Mesenchymal stem cell (in vitro differentiated cells and primary cell): ENCODE results near the gene KRTAP4-16.
"Not testable (repeated sequence)": the region's sequence is repeated elsewhere in the genome, so short reads cannot be mapped to it uniquely, and the experiment has no call there.

Experiments
- DNase-seq: peaks from one replicate; pipeline ENCODE4 v3.0.0-alpha.2; 2013
- H2AFZ ChIP-seq: one replicate; pipeline ENCODE4 v1.6.1; 2013; ENCODE audit warnings: low read depth, mild to moderate bottlenecking, control low read depth, inconsistent platforms, low read length, moderate library complexity
- H2AK5ac ChIP-seq: 2 replicates; pipeline ENCODE4 v1.6.1; 2013; ENCODE audit warnings: low read length, moderate library complexity, mild to moderate bottlenecking, inconsistent platforms; ENCODE audit not compliant: severe bottlenecking
- H2BK120ac ChIP-seq: one replicate; pipeline ENCODE4 v1.6.1; 2013; ENCODE audit warnings: low read depth, mild to moderate bottlenecking, inconsistent platforms, low read length, moderate library complexity
- H2BK12ac ChIP-seq, 2 experiments: one replicate each; pipeline ENCODE4 v1.6.1; 2013; ENCODE audit warnings: inconsistent platforms in 2 of 2, low read length in 2 of 2, mild to moderate bottlenecking in 2 of 2, moderate library complexity in 2 of 2, control low read depth in 1 of 2
- H2BK15ac ChIP-seq: one replicate; pipeline ENCODE4 v1.6.1; 2013; ENCODE audit warnings: mild to moderate bottlenecking, low read depth, inconsistent platforms; ENCODE audit not compliant: poor library complexity, severe bottlenecking
- H2BK5ac ChIP-seq: 2 replicates; pipeline ENCODE4 v1.6.1; 2013; ENCODE audit warnings: low read depth, mild to moderate bottlenecking, low read length, control low read depth, inconsistent platforms; ENCODE audit not compliant: poor library complexity, severe bottlenecking
- H3K14ac ChIP-seq, 2 experiments: one replicate each; pipeline ENCODE4 v1.6.1; 2013; ENCODE audit warnings: inconsistent platforms in 2 of 2, low read length in 2 of 2, control low read depth in 1 of 2, mild to moderate bottlenecking in 1 of 2, moderate library complexity in 1 of 2
- H3K18ac ChIP-seq, 2 experiments: one replicate each; pipeline ENCODE4 v1.6.1; 2013; ENCODE audit warnings: inconsistent platforms in 2 of 2, low read length in 2 of 2, control low read depth in 1 of 2, low read depth in 1 of 2, mild to moderate bottlenecking in 1 of 2
- H3K23ac ChIP-seq, 2 experiments: one replicate each; pipeline ENCODE4 v1.6.1; 2013; ENCODE audit warnings: inconsistent platforms in 2 of 2, low read length in 2 of 2, mild to moderate bottlenecking in 2 of 2, moderate library complexity in 2 of 2, control low read depth in 1 of 2
- H3K27ac ChIP-seq: 2 replicates; pipeline ENCODE4 v1.5.1; 2013; ENCODE audit warnings: mild to moderate bottlenecking, moderate library complexity, low read length, control low read depth, inconsistent platforms; ENCODE audit not compliant: poor library complexity, severe bottlenecking
- H3K27me3 ChIP-seq, 2 experiments: 2 replicates each; pipeline versions ENCODE4 v1.6.1 to v1.7.0; 2013; ENCODE audit warnings: low read length in 2 of 2, mild to moderate bottlenecking in 2 of 2, moderate library complexity in 2 of 2, control low read depth in 1 of 2, inconsistent platforms in 1 of 2; ENCODE audit not compliant: control insufficient read depth in 1 of 2, insufficient read depth in 1 of 2
- H3K36me3 ChIP-seq, 2 experiments: 2 replicates each; pipeline versions ENCODE4 v1.6.1 to v1.7.0; 2013; ENCODE audit warnings: low read length in 2 of 2, control low read depth in 1 of 2, inconsistent platforms in 1 of 2, low read depth in 1 of 2, mild to moderate bottlenecking in 1 of 2; ENCODE audit not compliant: insufficient read depth in 2 of 2, control insufficient read depth in 1 of 2
- H3K4ac ChIP-seq, 2 experiments: one replicate each; pipeline ENCODE4 v1.6.1; 2013; ENCODE audit warnings: inconsistent platforms in 2 of 2, low read length in 2 of 2, mild to moderate bottlenecking in 2 of 2, moderate library complexity in 2 of 2, control low read depth in 1 of 2, low read depth in 1 of 2
- H3K4me1 ChIP-seq: 2 replicates; pipeline ENCODE4 v1.6.1; 2013; ENCODE audit warnings: low read depth, low read length, control low read depth; ENCODE audit not compliant: control insufficient read depth, insufficient read depth
- H3K4me2 ChIP-seq: 2 replicates; pipeline ENCODE4 v1.6.1; 2013; ENCODE audit warnings: low read length, mild to moderate bottlenecking, inconsistent platforms; ENCODE audit not compliant: poor library complexity, severe bottlenecking
- H3K4me3 ChIP-seq, 2 experiments: 2 replicates each; pipeline versions ENCODE4 v1.5.1 to v1.7.0; 2013; ENCODE audit warnings: low read length in 2 of 2, mild to moderate bottlenecking in 2 of 2, control low read depth in 1 of 2, low read depth in 1 of 2; ENCODE audit not compliant: insufficient read depth in 1 of 2
- H3K79me1 ChIP-seq: replicated peaks from 2 replicates; pipeline ENCODE4 v1.6.1; 2013; ENCODE audit warnings: mild to moderate bottlenecking, control low read depth, low read length, inconsistent platforms; ENCODE audit not compliant: poor library complexity, severe bottlenecking
- H3K9ac ChIP-seq: 2 replicates; pipeline ENCODE4 v1.7.0; 2013; ENCODE audit warnings: mild to moderate bottlenecking, low read length, moderate library complexity
- H3K9me3 ChIP-seq: 2 replicates; pipeline ENCODE4 v1.7.0; 2013; ENCODE audit warnings: mild to moderate bottlenecking, low read length; ENCODE audit not compliant: control insufficient read depth
- H4K8ac ChIP-seq: one replicate; pipeline ENCODE4 v1.6.1; 2013; ENCODE audit warnings: inconsistent platforms, mild to moderate bottlenecking, low read length, moderate library complexity
- H4K91ac ChIP-seq: one replicate; pipeline ENCODE4 v1.6.1; 2013; ENCODE audit warnings: mild to moderate bottlenecking, low read length, inconsistent platforms
- WGBS: methylation state at CpG from one replicate; pipeline ENCODE4 v1.1.7; 2013; ENCODE audit warnings: mixed read lengths; 5-methylcytosine and 5-hydroxymethylcytosine counted together

The KRTAP4-16 gene

GRCh38 chr17:41148971-41149651, 47.1 kb upstream of the KRTAP4-16 start:
- H2BK120ac ChIP-seq, H3K4me2 ChIP-seq, H3K27ac ChIP-seq, H4K91ac ChIP-seq, DNase-seq, H2BK12ac ChIP-seq, H3K4ac ChIP-seq, H3K36me3 ChIP-seq, H3K79me1 ChIP-seq, H2BK15ac ChIP-seq, H3K9ac ChIP-seq, H3K9me3 ChIP-seq, H2AK5ac ChIP-seq, H3K18ac ChIP-seq, H2AFZ ChIP-seq, H3K4me1 ChIP-seq, H2BK5ac ChIP-seq, H3K27me3 ChIP-seq, H3K4me3 ChIP-seq, H3K23ac ChIP-seq, H4K8ac ChIP-seq, H3K14ac ChIP-seq: not testable (repeated sequence)
- 80% methylated on average over 10 of the region's 10 CpGs for WGBS

GRCh38 chr17:41147531-41148204, 45.7 kb upstream of the KRTAP4-16 start:
- no peaks in the 10 kb centered on the region for H3K36me3 ChIP-seq
- peaks cover 11% of the 10 kb centered on the region for H3K9me3 ChIP-seq
- H3K4me3 ChIP-seq: no peak overlapping the region
- H4K91ac ChIP-seq: no peak overlapping the region
- H3K79me1 ChIP-seq: no peaks in the 10 kb centered on the region
- no peaks in the 10 kb centered on the region for H3K27me3 ChIP-seq
- no peak overlapping the region for H2BK15ac ChIP-seq
- H3K4me1 ChIP-seq: no peaks in the 10 kb centered on the region
- no peak overlapping the region for H3K14ac ChIP-seq
- no peak overlapping the region for H3K9ac ChIP-seq
- H2BK120ac ChIP-seq: no peak overlapping the region
- H3K27ac ChIP-seq: no peak overlapping the region
- no peak overlapping the region for H2AK5ac ChIP-seq
- no peak overlapping the region for H2BK5ac ChIP-seq
- DNase-seq: no peak
- no peak overlapping the region for H2BK12ac ChIP-seq
- no peak overlapping the region for H3K23ac ChIP-seq
- no peak overlapping the region for H3K4ac ChIP-seq
- no peak overlapping the region for H4K8ac ChIP-seq
- no peak overlapping the region for H3K18ac ChIP-seq
- 76% methylated on average over 1 of the region's 2 CpGs for WGBS
- no peak overlapping the region for H2AFZ ChIP-seq
- no peak overlapping the region for H3K4me2 ChIP-seq

GRCh38 chr17:41145261-41145660, 43.3 kb upstream of the KRTAP4-16 start:
- peaks cover 0 to under 1% of the 10 kb centered on the region in 2 experiments for H3K36me3 ChIP-seq
- H2BK12ac ChIP-seq: no peak overlapping the region
- 92% methylated on average over 2 of the region's 2 CpGs for WGBS
- H3K4me1 ChIP-seq: peaks cover 2% of the 10 kb centered on the region
- DNase-seq: no peak
- no peak overlapping the region for H3K18ac ChIP-seq
- no peak overlapping the region for H3K23ac ChIP-seq
- no peaks in the 10 kb centered on the region for H3K79me1 ChIP-seq
- H3K27me3 ChIP-seq: no peaks in the 10 kb centered on the region
- no peak overlapping the region for H2BK120ac ChIP-seq
- no peak overlapping the region for H3K27ac ChIP-seq
- no peak overlapping the region for H3K9ac ChIP-seq
- H2AFZ ChIP-seq: no peak overlapping the region
- no peak overlapping the region for H3K4me3 ChIP-seq
- H2BK15ac ChIP-seq: no peak overlapping the region
- no peak overlapping the region for H3K14ac ChIP-seq
- H3K4me2 ChIP-seq: no peak overlapping the region
- H2BK5ac ChIP-seq: no peak overlapping the region
- no peak overlapping the region for H3K4ac ChIP-seq
- H4K91ac ChIP-seq: no peak overlapping the region
- no peak overlapping the region for H2AK5ac ChIP-seq
- H4K8ac ChIP-seq: no peak overlapping the region
- peaks cover 11% of the 10 kb centered on the region for H3K9me3 ChIP-seq

GRCh38 chr17:41144846-41145245, 42.8 kb upstream of the KRTAP4-16 start:
- Histone ChIP-seq H3K23ac (no peak overlapping the region), H3K27me3 (no peaks in the 10 kb centered on the region), H2BK120ac (no peak overlapping the region), H3K14ac (no peak overlapping the region), H3K36me3 (peaks cover 0 to 4% of the 10 kb centered on the region in 2 experiments), H3K27ac (no peak overlapping the region), H2BK12ac (no peak overlapping the region), H4K8ac (no peak overlapping the region), H3K18ac (no peak overlapping the region), H3K9ac (no peak overlapping the region), H2AK5ac (no peak overlapping the region), H3K4ac (no peak overlapping the region), H2BK5ac (no peak overlapping the region), H2BK15ac (no peak overlapping the region), H4K91ac (no peak overlapping the region), H3K9me3 (peaks cover 11% of the 10 kb centered on the region), H3K4me2 (no peak overlapping the region), H3K4me3 (no peak overlapping the region), H3K4me1 (peaks cover 6% of the 10 kb centered on the region), H3K79me1 (no peaks in the 10 kb centered on the region), H2AFZ (no peak overlapping the region)
- DNase-seq: no peak
- WGBS: 96% methylated on average over 1 of the region's 1 CpG
